Measurements from ENCODE around the gene LIM2.

The LIM2 gene

DNA sequence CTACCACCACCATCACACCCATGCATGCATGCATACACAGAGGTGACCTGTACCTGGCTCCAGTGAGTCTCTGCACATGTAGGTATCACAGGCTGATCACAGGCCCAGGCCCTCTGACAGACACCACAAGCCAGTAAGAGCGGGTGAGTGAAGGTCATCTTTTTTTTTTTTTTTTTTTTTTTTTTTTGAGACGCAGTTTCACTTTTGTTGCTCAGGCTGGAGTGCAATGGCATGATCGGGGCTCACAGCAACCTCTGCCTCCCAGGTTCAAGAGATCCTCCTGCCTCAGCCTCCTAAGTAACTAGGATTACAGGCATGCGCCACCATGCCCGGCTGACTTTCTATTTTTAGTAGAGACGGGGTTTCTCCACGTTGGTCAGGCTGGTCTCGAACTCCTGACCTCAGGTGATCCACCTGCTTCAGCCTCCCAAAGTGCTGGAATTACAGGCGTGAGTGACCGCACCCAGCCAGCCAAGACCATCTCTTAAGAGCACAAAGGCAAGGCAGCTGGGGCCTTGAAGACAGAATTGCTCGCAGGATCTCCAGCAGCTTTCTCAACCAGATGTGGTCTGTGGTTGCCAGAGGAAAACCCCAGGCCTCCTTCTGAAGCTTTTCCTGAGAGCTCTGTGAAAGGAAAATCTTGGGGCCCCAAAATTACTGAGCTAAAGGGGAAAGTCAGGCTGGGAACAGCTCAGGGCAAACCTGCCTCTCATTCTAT lies 12.1 kb downstream of the LIM2 start:
- ATAC-seq (no peak), DNase-seq (peak in 1 of 2 donors; percentile 48)
- Mint-ChIP-seq H3K27me3 (no peaks in the 10 kb centered on the region), H3K4me3 (peak overlapping the region; percentile 70 to 79), H3K9me3 (peaks cover 5 to 15% of the 10 kb centered on the region in 2 donors), H3K4me1 (peaks cover 77% of the 10 kb centered on the region), H3K27ac (peak overlapping the region; percentile 8 to 77)

DNA sequence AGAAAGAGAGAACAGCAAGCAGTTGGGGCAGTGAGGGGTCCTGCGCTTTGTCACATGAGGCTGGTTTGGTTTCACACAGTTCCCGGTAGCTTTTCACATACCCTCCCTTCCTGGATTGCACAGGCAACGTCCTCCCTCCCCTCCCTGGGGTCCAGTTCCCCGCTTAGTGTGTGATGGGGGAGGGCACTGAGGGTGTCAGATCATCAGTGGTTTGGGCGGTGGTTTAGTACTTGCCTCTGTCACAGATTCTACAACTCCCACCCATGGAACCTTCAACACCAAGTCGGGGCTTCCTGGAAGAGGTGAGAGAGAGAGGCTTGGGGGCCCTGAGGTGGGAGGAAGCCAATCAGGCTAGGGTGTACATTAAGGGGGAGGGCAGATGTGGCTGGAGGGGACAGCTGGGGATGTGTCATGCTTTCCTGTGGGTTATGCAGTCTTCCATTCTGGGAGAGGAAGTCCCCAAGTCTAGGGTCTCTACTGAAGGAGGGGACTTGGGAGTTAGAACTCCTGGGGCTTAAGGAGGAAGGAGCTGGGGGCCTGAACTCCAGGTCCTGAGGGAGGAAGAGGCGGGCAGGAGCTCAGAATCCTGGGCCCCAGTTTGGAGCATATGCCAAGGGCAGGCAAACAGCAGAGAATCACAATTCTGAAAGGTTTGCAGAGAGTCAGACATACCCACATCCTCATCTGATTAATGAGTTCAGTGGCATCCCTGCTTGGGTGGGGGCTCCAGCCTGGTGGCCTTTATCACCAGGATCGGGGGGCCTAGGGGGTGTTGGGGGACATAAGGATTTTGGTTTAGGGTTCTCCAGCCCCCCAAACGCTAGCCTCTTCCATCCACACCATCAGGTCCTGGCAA lies 14.9 kb downstream of the LIM2 start, which contains the start of gene NKG7:
NKG7 (minus strand) TSS at position 6 of the 856 bp plus-strand sequence. CDS start 119 bp downstream, outside the sequence.
- H3K4me1 Mint-ChIP-seq, result peaks cover 83% of the 10 kb centered on the region
- peaks cover 5 to 8% of the 10 kb centered on the region in 2 donors for H3K9me3 Mint-ChIP-seq
- ATAC-seq (peak; percentile 91), DNase-seq (peak; percentile 79 to 93)
- peak within 1 kb of the TSS; percentile 74 to 87 for H3K4me3 Mint-ChIP-seq
- H3K27me3 Mint-ChIP-seq, result no peaks in the 10 kb centered on the region
- peak within 1 kb of the TSS; percentile 86 to 93 for H3K27ac Mint-ChIP-seq

DNA sequence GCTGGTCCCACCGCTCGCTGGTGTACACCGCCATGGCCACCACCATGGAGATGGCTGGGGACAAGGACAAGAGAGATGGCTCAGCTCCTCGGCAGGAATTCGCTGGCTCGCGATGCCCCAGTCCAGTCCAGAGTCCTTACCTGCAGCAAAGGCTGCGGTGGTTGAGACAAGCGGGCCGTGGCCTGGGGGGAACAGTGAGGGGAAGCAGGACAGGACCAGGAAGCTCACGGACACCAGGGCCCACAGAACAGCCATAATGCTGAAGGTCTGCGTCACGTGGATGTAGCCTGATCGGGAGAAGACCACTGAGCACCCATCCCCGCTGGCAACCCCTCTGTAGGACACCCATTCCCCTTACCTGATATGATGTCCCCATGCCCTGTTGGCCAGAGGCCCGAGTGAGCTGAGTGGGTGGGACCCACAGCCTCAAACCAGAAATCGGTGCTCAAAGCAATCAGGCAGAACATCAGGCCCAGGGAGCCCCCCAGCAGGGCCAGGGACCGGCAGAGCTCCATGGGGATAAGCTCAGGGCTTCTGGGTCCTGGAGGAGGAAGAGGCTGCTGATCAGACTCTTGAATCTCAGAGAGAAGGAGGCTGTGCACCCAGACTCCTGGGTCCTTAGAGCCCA lies 15.6 kb downstream of the LIM2 start:
- no peak for DNase-seq
- Mint-ChIP-seq H3K27ac (peak overlapping the region; percentile 86 to 93), H3K27me3 (no peaks in the 10 kb centered on the region), H3K4me1 (peaks cover 83% of the 10 kb centered on the region), H3K9me3 (peaks cover 5 to 8% of the 10 kb centered on the region in 2 donors), H3K4me3 (peak overlapping the region; percentile 74 to 87)
- no peak for ATAC-seq

DNA sequence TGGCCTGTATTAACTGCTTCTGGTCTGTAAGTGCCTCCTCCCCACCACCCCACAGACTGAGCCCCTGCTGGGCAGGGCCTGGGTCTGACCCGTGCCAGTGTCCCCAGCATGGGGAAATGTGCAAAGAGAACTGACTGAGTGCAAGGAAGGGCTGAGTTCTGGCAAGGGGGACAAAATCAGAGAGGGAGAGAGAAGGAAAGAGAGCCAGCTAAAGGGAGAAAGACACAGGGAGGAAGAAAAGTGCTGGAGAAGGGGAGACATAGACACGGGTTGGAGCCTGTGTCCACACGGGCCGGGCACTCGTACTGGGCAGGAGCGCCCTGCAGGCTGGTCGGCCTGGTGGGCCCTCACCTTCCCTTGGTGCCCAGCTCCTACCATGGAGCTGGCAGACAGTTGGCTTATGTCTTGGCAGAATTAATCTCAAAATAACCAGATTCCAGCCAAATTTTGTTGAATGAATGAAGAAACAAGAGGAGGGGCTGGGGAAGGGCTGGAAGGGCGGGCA lies 16.5 kb downstream of the LIM2 start:
- Mint-ChIP-seq H3K4me1 (peaks cover 74% of the 10 kb centered on the region), H3K9me3 (peaks cover 5 to 8% of the 10 kb centered on the region in 2 donors), H3K27ac (peak overlapping the region in 1 of 2 donors; percentile 76), H3K27me3 (no peaks in the 10 kb centered on the region), H3K4me3 (peak overlapping the region; percentile 74 to 87)
- ATAC-seq (no peak), DNase-seq (no peak)

DNA sequence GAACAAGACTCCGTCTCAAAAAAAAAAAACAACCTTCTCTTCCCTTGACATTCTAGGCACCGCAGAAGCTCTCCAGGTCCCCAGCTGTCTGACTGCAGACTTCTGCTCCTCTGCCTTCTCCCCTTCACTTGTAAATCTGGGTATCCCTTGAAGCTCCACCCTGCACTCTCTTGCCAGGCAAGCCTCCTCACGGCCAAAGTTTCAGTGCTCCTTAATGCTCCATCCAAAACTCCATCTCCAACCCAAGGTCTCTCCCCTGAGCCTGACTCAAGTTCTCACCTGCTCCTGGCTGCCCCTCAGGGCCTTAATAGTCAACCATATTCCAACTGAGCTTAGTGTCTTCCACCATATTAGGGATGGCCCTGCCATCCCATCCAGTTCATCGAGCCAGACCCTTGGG lies 17.5 kb downstream of the LIM2 start:
- no peak for ATAC-seq
- peaks cover 5 to 8% of the 10 kb centered on the region in 2 donors for H3K9me3 Mint-ChIP-seq
- peak overlapping the region in 1 of 2 donors; percentile 55 for H3K27ac Mint-ChIP-seq
- H3K4me1 Mint-ChIP-seq, result peaks cover 68% of the 10 kb centered on the region
- DNase-seq, result no peak
- H3K4me3 Mint-ChIP-seq, result peak overlapping the region; percentile 74 to 87
- H3K27me3 Mint-ChIP-seq, result no peaks in the 10 kb centered on the region

DNA sequence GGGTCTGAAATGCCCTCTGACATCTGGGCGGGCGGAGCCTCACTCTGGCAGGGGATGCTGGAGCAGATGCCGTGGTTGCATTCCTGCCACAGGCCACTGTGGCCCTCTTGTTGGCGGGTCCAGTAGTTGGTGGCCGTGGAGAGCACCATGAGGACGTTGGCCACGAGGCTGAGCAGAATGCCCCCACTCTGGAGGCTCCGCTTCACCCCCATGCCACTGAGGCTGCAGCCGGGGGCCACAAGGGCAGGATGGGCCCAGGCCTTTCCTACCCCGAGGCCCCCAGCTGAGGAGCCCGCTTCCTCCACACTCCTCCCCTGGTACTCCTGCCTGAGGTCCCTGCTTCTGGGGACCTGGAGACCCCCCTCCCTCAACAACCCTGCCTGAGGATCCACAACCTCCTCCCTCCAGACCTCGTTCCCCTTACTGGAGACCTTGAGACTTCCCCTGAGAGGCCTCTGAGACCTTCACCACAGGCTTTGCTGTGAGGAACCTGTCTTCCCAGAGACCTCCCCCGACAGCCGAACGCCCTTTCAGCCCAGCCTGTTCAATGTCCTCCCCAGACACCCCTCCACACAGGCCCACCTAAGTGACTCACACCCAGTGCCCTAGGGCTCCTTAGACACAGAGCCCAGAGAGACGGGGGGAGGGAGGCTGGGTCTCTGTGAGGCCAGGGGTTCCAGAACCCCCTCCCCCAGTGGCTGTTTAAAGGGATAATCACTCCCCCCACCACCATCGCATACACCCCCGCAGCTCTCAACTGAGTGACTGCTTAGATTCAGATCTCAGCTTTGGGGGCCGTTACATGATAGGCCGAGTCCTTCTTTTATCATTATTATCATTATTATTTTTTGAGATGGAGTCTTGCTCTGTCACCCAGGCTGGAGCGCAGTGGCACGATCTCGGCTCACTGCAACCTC lies 19.1 kb downstream of the LIM2 start, which contains the start of gene CLDND2:
CLDND2 (minus strand) TSS at position 638 of the 917 bp plus-strand sequence; CDS start at position 212, 426 bp downstream.
- H3K27me3 Mint-ChIP-seq, result no peaks in the 10 kb centered on the region
- peaks cover 68% of the 10 kb centered on the region for H3K4me1 Mint-ChIP-seq
- peak within 1 kb of the TSS; percentile 97 to 100 for H3K4me3 Mint-ChIP-seq
- no peaks in the 10 kb centered on the region for H3K9me3 Mint-ChIP-seq
- peak in 1 of 2 donors; percentile 41 for DNase-seq
- peak within 1 kb of the TSS; percentile 83 to 96 for H3K27ac Mint-ChIP-seq
- no peak for ATAC-seq

DNA sequence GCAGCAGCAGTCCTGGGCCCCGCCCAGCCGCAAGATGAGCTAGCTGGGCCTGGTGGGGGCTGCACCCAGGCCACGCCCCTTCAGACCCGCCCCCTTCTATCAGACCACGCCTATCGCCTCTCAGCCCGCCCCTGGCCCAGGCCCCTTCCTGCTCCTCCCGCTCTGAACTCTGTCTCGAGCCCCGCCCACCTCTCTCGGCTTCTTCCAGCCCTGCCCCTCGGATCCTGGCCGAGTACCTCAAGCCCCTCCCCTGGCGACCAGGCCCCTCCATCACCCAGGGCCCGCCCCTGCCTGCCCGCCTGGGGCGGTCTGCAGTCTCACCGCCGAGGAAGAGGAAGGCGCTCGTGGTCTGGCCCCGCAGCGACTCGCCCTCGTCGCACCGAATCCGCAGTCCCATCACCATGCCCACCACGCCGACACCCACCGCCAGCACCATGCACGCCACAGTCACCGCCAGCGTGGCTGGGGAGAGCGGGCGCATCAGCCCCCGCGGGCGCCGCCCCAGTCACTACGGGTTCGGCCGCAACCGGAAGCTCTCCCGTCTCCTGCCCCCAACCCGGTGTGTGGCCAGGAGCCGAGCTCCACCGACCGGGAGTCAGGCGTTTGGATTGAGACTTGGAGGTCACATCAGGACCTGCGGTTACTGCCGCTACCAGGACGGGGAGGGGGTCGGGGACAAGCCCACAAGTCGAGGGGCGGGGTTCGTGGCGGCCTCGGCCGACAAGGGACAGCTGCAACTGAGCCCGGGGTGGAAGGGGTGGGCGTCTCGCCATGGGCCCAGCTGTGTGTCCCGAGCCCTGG lies 20.0 kb downstream of the LIM2 start:
- Mint-ChIP-seq H3K4me1 (peaks cover 68% of the 10 kb centered on the region), H3K9me3 (no peaks in the 10 kb centered on the region), H3K27ac (peak overlapping the region; percentile 96 to 97), H3K27me3 (no peaks in the 10 kb centered on the region), H3K4me3 (peak overlapping the region; percentile 97 to 100)
- DNase-seq, result peak; percentile 99
- ATAC-seq, result peak; percentile 85

DNA sequence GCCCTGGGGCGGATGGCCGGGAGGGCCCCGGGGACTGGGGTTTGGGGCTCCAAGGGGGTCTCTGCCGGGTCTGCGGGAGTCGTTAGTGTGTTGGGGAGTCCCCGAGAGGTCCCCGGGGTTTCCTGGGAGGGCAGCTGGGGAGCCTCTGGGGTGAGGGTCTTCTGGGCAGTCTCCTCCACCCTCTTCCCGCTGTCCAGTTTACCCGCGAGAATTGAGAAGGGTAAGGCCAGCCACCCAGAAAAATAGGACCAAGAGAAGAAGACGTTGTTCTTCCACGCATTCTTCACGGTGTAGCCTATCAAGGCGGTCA lies 20.6 kb downstream of the LIM2 start:
- Mint-ChIP-seq H3K27ac (peak overlapping the region; percentile 97 to 98), H3K9me3 (no peaks in the 10 kb centered on the region), H3K4me1 (peaks cover 68% of the 10 kb centered on the region), H3K4me3 (peak overlapping the region; percentile 97 to 100), H3K27me3 (no peaks in the 10 kb centered on the region)
- DNase-seq, result no peak
- ATAC-seq, result peak; percentile 8

DNA sequence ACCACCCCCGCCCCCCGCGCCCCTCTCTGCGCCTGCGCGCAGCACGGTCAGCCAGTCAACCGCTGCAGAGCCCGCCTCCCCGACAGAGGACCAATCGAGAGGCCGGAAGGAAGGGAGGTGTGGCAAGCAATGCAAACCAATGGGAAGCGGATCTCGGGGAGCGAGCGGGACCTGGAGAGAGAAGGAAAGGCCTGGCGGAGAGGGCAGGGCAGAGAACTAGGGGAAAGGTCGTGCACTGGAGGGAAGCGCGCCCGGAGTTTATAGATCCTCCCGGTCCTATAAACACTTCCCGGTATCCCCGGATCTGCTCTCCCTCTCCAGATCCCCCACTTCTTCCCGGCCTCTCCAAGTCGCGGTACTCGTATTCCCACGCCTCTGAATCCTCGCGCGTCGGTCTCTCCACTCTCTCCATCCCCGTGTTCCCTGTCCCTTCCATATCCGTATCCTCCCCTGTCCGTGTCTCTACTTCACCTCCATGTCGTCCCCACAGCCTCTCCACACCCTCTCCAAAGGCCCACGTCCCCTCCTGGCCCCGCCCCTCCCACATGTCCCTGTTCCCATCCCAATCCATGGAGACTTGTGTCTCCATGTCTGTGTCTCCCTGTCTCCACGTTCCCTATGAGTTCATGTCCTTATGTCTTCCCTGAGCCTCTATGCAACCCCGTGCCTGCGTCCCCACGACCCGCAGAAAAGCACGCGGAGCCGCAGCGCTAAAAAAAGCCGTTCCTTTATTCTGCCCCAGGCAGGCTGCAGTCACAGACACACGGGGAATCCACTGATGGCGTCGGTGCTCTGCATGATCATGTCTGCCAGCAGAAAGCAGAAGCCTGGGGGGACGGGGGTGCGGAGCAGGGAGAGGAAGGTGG lies 21.2 kb downstream of the LIM2 start:
- peaks cover 67% of the 10 kb centered on the region for H3K4me1 Mint-ChIP-seq
- peak overlapping the region; percentile 97 to 100 for H3K4me3 Mint-ChIP-seq
- H3K27me3 Mint-ChIP-seq, result no peaks in the 10 kb centered on the region

DNA sequence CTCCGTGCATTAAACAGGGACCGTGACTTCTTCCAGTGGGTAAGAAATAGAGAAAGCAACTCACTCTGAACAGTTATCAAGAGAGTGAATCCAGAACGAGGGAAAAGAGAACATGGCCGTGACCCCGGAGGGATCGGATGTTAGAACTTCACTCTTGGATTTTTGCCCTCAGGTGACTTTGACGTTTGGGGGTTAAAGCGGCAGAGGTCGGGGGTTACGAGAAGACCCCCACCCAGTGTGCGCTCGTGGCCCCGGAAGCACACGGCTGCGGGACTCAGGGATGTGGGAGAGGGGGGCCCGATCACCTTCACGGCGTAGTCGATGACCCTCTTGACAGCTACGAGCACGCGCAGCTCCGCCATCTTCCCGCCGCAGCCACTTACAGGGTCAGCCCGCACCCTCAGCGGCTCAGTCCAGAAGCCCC lies 21.8 kb downstream of the LIM2 start, which contains the start of gene ETFB:
ETFB (minus strand) TSS at position 424 of the 424 bp plus-strand sequence; CDS start at position 362, 62 bp downstream.
- H3K27ac Mint-ChIP-seq, result peak within 1 kb of the TSS; percentile 97 to 98
- DNase-seq, result no peak
- peak within 1 kb of the TSS; percentile 97 to 100 for H3K4me3 Mint-ChIP-seq
- no peaks in the 10 kb centered on the region for H3K27me3 Mint-ChIP-seq
- ATAC-seq, result no peak
- no peaks in the 10 kb centered on the region for H3K9me3 Mint-ChIP-seq
- peaks cover 65% of the 10 kb centered on the region for H3K4me1 Mint-ChIP-seq

More for the DNA sequence above, 21.2 kb downstream of the LIM2 start:
- DNase-seq, result peak; percentile 87 to 95
- H3K27ac Mint-ChIP-seq, result peak overlapping the region; percentile 97 to 98
- ATAC-seq, result peak; percentile 66
- no peaks in the 10 kb centered on the region for H3K9me3 Mint-ChIP-seq

DNA sequence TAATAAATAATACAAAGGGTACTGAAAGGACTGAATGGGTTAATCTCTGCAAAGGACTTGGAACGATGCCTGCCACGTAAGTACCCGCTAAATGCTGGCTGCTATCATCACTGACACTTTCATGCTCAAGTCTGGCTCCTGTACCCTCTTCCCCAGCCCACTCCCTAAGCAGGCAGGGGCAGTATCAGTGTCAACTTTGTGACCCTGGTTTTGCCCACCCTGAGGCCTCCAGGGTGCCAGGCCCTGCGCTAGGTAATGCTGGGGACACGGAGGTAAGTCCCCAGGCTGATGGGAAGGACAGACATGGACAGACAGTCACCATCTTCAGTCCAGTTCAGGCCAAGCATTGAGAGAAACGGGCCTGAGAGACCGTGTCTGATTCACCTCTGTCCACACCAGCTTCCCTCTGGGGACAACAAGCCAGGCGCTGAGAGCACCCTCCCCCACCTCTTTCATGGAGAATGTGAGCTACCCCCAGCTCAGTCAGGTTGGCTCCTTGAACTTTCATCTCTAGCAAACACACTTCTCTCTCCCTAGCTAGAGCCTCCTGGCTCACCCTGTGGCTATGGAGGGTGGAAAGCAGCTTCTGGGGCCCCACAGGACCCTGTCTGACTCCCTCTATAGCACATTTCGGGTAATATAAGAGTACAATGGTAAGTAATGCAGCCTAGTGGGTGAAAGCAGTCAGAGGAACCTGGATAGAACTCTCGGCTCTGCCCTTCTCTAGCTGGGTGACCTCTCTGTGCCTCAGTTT lies 22.4 kb downstream of the LIM2 start:
- DNase-seq (peak in 1 of 2 donors; percentile 30), ATAC-seq (no peak)
- Mint-ChIP-seq H3K4me1 (peaks cover 65% of the 10 kb centered on the region), H3K9me3 (no peaks in the 10 kb centered on the region), H3K27me3 (no peaks in the 10 kb centered on the region), H3K4me3 (peak overlapping the region; percentile 97 to 100), H3K27ac (peak overlapping the region; percentile 97 to 98)

Measured in stimulated activated naive CD8-positive, alpha-beta T cell treated with anti-CD3 and anti-CD28 coated beads, Interleukin-15, amount 100 ng/mL, for 72 hours (primary cell).